ENCODE data around the gene APH1B. TPM values are rescaled to one million over a fixed set of nuclear protein-coding genes. Genes with fewer than 3 reads are reported as not detected.
A peak's percentile ranks its signal among the peaks of the same experiment; 100 is the strongest.

The APH1B gene
- total and polyA plus RNA-seq, 7 donors, result 1.2 to 7.0 (median 3.8) TPM

GRCh38 chr15:63332367-63333124 lies 55.1 kb downstream of the APH1B start:
- no peak overlapping the region for H3K4me3 ChIP-seq
- peak in 3 of 4 donors; percentile 81 to 95 (median 91) for ATAC-seq
- intact Hi-C loops (cut with DNase I), result no loop called here
- WGBS, 3 donors, result 36 to 44% (median 39%) methylated on average over 9 of the region's 9 CpGs
- no peaks in the 10 kb centered on the region for H3K4me1 ChIP-seq
- no peak for TF ChIP-seq CTCF (IDR thresholded peaks at IDR 0.05)
- H3K9me3 ChIP-seq, result no peaks in the 10 kb centered on the region
- DNase-seq, result no peak
- H3K36me3 ChIP-seq (ENCODE audit: insufficient read depth in 1 of 2, low read depth in 1 of 2), result no peaks in the 10 kb centered on the region
- peaks cover 0 to 2% (median 0%) of the 10 kb centered on the region in 3 donors for H3K27me3 ChIP-seq (ENCODE audit: insufficient read depth in 3 of 3, low read length in 2 of 3)
- no peak overlapping the region for H3K27ac ChIP-seq

- Histone ChIP-seq H3K27ac (no peak overlapping the region), H3K4me3 (no peak overlapping the region), H3K27me3 (ENCODE audit: insufficient read depth in 3 of 3, low read length in 2 of 3) (peaks cover 0 to 2% (median 0%) of the 10 kb centered on the region in 3 donors), H3K9me3 (no peaks in the 10 kb centered on the region), H3K36me3 (ENCODE audit: insufficient read depth in 1 of 2, low read depth in 1 of 2) (no peaks in the 10 kb centered on the region), H3K4me1 (no peaks in the 10 kb centered on the region)
- intact Hi-C loops (cut with DNase I), result no loop called here
- ATAC-seq, result no peak
- WGBS, 3 donors, result 77 to 81% (median 79%) methylated on average over 2 of the region's 2 CpGs
- DNase-seq, result no peak
- TF ChIP-seq CTCF (IDR thresholded peaks at IDR 0.05), result no peak
Measured at GRCh38 chr15:63334821-63335220, 57.4 kb downstream of the APH1B start.

- Histone ChIP-seq H3K9me3 (no peaks in the 10 kb centered on the region), H3K4me1 (no peaks in the 10 kb centered on the region), H3K27ac (no peak overlapping the region), H3K4me3 (no peak overlapping the region), H3K27me3 (ENCODE audit: insufficient read depth in 3 of 3, low read length in 2 of 3) (peaks cover 0 to 2% (median 0%) of the 10 kb centered on the region in 3 donors), H3K36me3 (ENCODE audit: insufficient read depth in 1 of 2, low read depth in 1 of 2) (no peaks in the 10 kb centered on the region)
- no peak for TF ChIP-seq CTCF (IDR thresholded peaks at IDR 0.05)
- no peak for ATAC-seq
- intact Hi-C loops (cut with DNase I), result no loop called here
- DNase-seq, result no peak
- WGBS, 3 donors, result 77 to 85% (median 80%) methylated on average over 8 of the region's 8 CpGs
Measured at GRCh38 chr15:63335543-63336240, 58.3 kb downstream of the APH1B start.

- Histone ChIP-seq H3K36me3 (ENCODE audit: insufficient read depth in 1 of 2, low read depth in 1 of 2) (no peaks in the 10 kb centered on the region), H3K9me3 (no peaks in the 10 kb centered on the region), H3K27me3 (ENCODE audit: insufficient read depth in 3 of 3, low read length in 2 of 3) (peaks cover 0 to 2% (median 0%) of the 10 kb centered on the region in 3 donors), H3K27ac (no peak overlapping the region), H3K4me1 (no peaks in the 10 kb centered on the region), H3K4me3 (no peak overlapping the region)
- DNase-seq (no peak), ATAC-seq (no peak)
- 93 to 96% (median 93%) methylated on average over 4 of the region's 4 CpGs for WGBS, 3 donors
- TF ChIP-seq CTCF (IDR thresholded peaks at IDR 0.05), result no peak
- intact Hi-C loops (cut with DNase I), result no loop called here
Measured at GRCh38 chr15:63337046-63337445, 59.6 kb downstream of the APH1B start.

All from psoas muscle (tissue), 8 donors.